Smooth muscle cell (in vitro differentiated cells): Measurements from ENCODE around the gene EPHB1. TPM values are rescaled to one million over a fixed set of nuclear protein-coding genes. Genes with fewer than 3 reads are reported as not detected.

Source experiments
- DNase-seq: peaks from one replicate; lab custom pipeline; 2025; ENCODE audit not compliant: unreplicated experiment; lab: John Stamatoyannopoulos, UW
- H2AFZ ChIP-seq: fragments of 200-600 bp; sonication (generic); 2 replicates; pipeline ENCODE4 v1.6.0; 2016; ENCODE audit warnings: antibody characterized with exemption, low read depth, mild to moderate bottlenecking
- H3F3A ChIP-seq: fragments of 200-600 bp; sonication (generic); 2 replicates; pipeline ENCODE4 v1.6.0; 2017; ENCODE audit warnings: antibody characterized with exemption, low read depth
- H3K27ac ChIP-seq: fragments of 200-600 bp; sonication (generic); 2 replicates; pipeline ENCODE4 v1.5.1; 2016; ENCODE audit warnings: low read depth, mild to moderate bottlenecking
- H3K27me3 ChIP-seq: fragments of 200-600 bp; sonication (generic); 2 replicates; pipeline ENCODE4 v1.6.1; 2016; ENCODE audit warnings: low read depth, mild to moderate bottlenecking
- H3K36me3 ChIP-seq: fragments of 200-600 bp; sonication (generic); 2 replicates; pipeline ENCODE4 v1.5.1; 2016; ENCODE audit warnings: low read depth
- H3K4me1 ChIP-seq: fragments of 200-600 bp; sonication (generic); 2 replicates; pipeline ENCODE4 v1.5.1; 2016; ENCODE audit warnings: low read depth
- H3K4me2 ChIP-seq: fragments of 200-600 bp; sonication (generic); 2 replicates; pipeline ENCODE4 v1.6.0; 2016; ENCODE audit warnings: mild to moderate bottlenecking
- H3K4me3 ChIP-seq: fragments of 200-600 bp; sonication (generic); 2 replicates; pipeline ENCODE4 v1.5.1; 2016; ENCODE audit warnings: mild to moderate bottlenecking
- H3K79me2 ChIP-seq: fragments of 200-600 bp; sonication (generic); 2 replicates; pipeline ENCODE4 v1.6.0; 2016; ENCODE audit warnings: low read depth, mild to moderate bottlenecking
- H3K9ac ChIP-seq: fragments of 200-600 bp; sonication (generic); 2 replicates; pipeline ENCODE4 v1.6.0; 2016; ENCODE audit warnings: low read depth
- H3K9me3 ChIP-seq: fragments of 200-600 bp; sonication (generic); replicated peaks from 2 replicates; pipeline ENCODE4 v1.5.1; 2016; ENCODE audit warnings: low read depth
- H4K20me1 ChIP-seq: fragments of 200-600 bp; sonication (generic); 2 replicates; pipeline ENCODE4 v1.6.0; 2016; ENCODE audit warnings: low read depth
- WGBS: methylation state at CpG from one replicate; pipeline ENCODE4 v1.1.7; 2016; ENCODE audit warnings: low lambda C conversion rate; 5-methylcytosine and 5-hydroxymethylcytosine counted together
- polyA plus RNA-seq: library from polyadenylated mRNA; unstranded; fragments of >200 nt; fragmentation: Nextera tagmentation; extraction: Ambion mirVana; gene quantifications from 2 replicates; pipeline ENCODE4 v1.2.1, GENCODE V29; 2016
- total RNA-seq: library from RNA; depleted of rRNA; stranded (reverse); fragments of >200 nt; gene quantifications from 2 replicates; pipeline ENCODE4 v1.2.3, GENCODE V29; 2014
- TF ChIP-seq, protein P1 (sequence below): fragments of 200-600 bp; sonication (generic); IDR thresholded peaks from 2 replicates; pipeline ENCODE4 v1.5.1; 2017; ENCODE audit warnings: borderline replicate concordance, mild to moderate bottlenecking, antibody characterized with exemption; ENCODE audit not compliant: insufficient read depth, poor library complexity, severe bottlenecking

The EPHB1 gene
- total and polyA plus RNA-seq, 2 experiments from 2014 or later = 2.5 to 2.6 TPM

- TF ChIP-seq, protein P1, sequence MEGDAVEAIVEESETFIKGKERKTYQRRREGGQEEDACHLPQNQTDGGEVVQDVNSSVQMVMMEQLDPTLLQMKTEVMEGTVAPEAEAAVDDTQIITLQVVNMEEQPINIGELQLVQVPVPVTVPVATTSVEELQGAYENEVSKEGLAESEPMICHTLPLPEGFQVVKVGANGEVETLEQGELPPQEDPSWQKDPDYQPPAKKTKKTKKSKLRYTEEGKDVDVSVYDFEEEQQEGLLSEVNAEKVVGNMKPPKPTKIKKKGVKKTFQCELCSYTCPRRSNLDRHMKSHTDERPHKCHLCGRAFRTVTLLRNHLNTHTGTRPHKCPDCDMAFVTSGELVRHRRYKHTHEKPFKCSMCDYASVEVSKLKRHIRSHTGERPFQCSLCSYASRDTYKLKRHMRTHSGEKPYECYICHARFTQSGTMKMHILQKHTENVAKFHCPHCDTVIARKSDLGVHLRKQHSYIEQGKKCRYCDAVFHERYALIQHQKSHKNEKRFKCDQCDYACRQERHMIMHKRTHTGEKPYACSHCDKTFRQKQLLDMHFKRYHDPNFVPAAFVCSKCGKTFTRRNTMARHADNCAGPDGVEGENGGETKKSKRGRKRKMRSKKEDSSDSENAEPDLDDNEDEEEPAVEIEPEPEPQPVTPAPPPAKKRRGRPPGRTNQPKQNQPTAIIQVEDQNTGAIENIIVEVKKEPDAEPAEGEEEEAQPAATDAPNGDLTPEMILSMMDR = no peak
- no peak overlapping the region for H3K4me3 ChIP-seq
- no peak overlapping the region for H3K27ac ChIP-seq
- no peaks in the 10 kb centered on the region for H4K20me1 ChIP-seq
- no peaks in the 10 kb centered on the region for H3K79me2 ChIP-seq
- no peak overlapping the region for H3K9ac ChIP-seq
- DNase-seq = no peak
- H3K4me1 ChIP-seq = peaks cover 17% of the 10 kb centered on the region
- no peaks in the 10 kb centered on the region for H3K9me3 ChIP-seq
- no peak overlapping the region for H2AFZ ChIP-seq
- no peaks in the 10 kb centered on the region for H3K27me3 ChIP-seq
- no peaks in the 10 kb centered on the region for H3K36me3 ChIP-seq
- WGBS = 90% methylated on average over 3 of the region's 3 CpGs
- H3K4me2 ChIP-seq = no peak overlapping the region
- no peaks in the 10 kb centered on the region for H3F3A ChIP-seq
Observed at GRCh38 chr3:135258916-135259315, 463.9 kb downstream of the EPHB1 start.

DNA sequence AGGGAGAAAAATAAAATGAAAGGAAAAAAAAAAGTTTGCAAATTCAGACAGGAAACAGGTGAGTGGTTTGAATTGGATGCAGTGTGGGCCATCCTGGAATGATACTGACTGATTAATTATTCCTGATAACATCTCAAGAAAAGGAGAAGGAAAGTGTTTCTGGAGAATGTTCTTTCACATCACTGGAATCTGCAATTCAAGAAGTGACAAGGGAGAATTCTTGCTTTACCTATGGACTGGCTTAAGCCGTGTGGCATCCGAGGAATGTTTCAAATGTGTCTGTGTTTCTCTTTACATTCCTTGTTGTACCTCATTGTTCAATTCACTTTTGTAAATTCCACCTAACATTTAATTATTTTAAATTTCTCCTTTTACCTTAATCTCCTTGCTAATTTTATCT lies 465.0 kb downstream of the EPHB1 start:
- H4K20me1 ChIP-seq = no peaks in the 10 kb centered on the region
- no peaks in the 10 kb centered on the region for H3K79me2 ChIP-seq
- 72% methylated on average over 2 of the region's 2 CpGs for WGBS
- TF ChIP-seq, protein P1 = no peak
- no peak for DNase-seq
- peaks cover 17% of the 10 kb centered on the region for H3K4me1 ChIP-seq
- H3K9me3 ChIP-seq = no peaks in the 10 kb centered on the region
- H3K4me2 ChIP-seq = no peak overlapping the region
- H3K4me3 ChIP-seq = no peak overlapping the region
- no peaks in the 10 kb centered on the region for H3K36me3 ChIP-seq
- no peak overlapping the region for H3K9ac ChIP-seq
- no peak overlapping the region for H2AFZ ChIP-seq
- no peak overlapping the region for H3K27ac ChIP-seq
- no peaks in the 10 kb centered on the region for H3K27me3 ChIP-seq
- no peaks in the 10 kb centered on the region for H3F3A ChIP-seq

- Histone ChIP-seq H3F3A (no peaks in the 10 kb centered on the region), H3K4me2 (no peak overlapping the region), H3K36me3 (no peaks in the 10 kb centered on the region), H4K20me1 (no peaks in the 10 kb centered on the region), H3K9me3 (no peaks in the 10 kb centered on the region), H3K27me3 (no peaks in the 10 kb centered on the region), H3K4me3 (no peak overlapping the region), H3K9ac (no peak overlapping the region), H3K27ac (no peak overlapping the region), H3K79me2 (no peaks in the 10 kb centered on the region), H2AFZ (no peak overlapping the region), H3K4me1 (peaks cover 17% of the 10 kb centered on the region)
- TF ChIP-seq, protein P1 = no peak
- 98% methylated on average over 6 of the region's 6 CpGs for WGBS
- DNase-seq = no peak
Observed at GRCh38 chr3:135261214-135261775, 466.2 kb downstream of the EPHB1 start.

DNA sequence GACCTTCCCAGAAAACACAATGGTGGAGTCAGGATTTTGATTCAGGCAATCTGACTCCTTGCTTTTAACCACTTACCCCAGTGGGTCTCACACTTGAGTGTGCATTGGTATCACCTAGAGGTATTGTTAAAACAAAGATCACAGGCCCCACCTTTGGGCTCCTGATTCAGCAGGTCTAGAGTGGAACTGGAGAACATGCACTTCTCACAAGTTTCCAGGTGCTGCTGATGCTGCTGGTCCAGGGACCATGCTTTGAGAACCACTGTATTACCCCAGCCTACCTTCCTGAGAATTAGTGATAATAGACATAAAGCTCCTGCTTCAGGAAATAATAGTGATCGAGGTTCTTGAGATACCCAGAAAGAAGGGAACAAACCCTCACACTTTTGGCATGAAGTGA lies 466.9 kb downstream of the EPHB1 start:
- no peak overlapping the region for H3K9ac ChIP-seq
- no peaks in the 10 kb centered on the region for H3K9me3 ChIP-seq
- 95% methylated on average over 1 of the region's 1 CpG for WGBS
- H4K20me1 ChIP-seq = no peaks in the 10 kb centered on the region
- H3K79me2 ChIP-seq = no peaks in the 10 kb centered on the region
- H3K4me1 ChIP-seq = peaks cover 17% of the 10 kb centered on the region
- H2AFZ ChIP-seq = no peak overlapping the region
- no peaks in the 10 kb centered on the region for H3K36me3 ChIP-seq
- H3F3A ChIP-seq = no peaks in the 10 kb centered on the region
- DNase-seq = no peak
- no peak overlapping the region for H3K27ac ChIP-seq
- H3K4me2 ChIP-seq = no peak overlapping the region
- H3K4me3 ChIP-seq = no peak overlapping the region
- TF ChIP-seq, protein P1 = no peak
- no peaks in the 10 kb centered on the region for H3K27me3 ChIP-seq
